ENCODE measurements around the gene NSUN2. TPM values are rescaled to one million over a fixed set of nuclear protein-coding genes. Genes with fewer than 3 reads are reported as not detected.

The NSUN2 gene
- total and polyA plus RNA-seq, 2 of the 4 experiments (the other 2 are of a cell fraction): 51.1 to 61.1 TPM

- Histone ChIP-seq H4K8ac (ENCODE audit: low read depth in 2 of 2, low read length in 2 of 2) (no peak overlapping the region), H3K18ac (ENCODE audit: low read depth, low read length) (no peak overlapping the region), H2AFZ (replicated peaks; ENCODE audit: low read length, poor library complexity) (no peak overlapping the region), H2AK9ac (replicated peaks; ENCODE audit: low read depth, low read length, poor library complexity) (no peak overlapping the region), H3K27me3 (ENCODE audit: control insufficient read depth, insufficient read depth, low read length) (no peaks in the 10 kb centered on the region), H4K5ac (ENCODE audit: low read depth, low read length) (no peak overlapping the region), H2BK20ac (ENCODE audit: low read depth, low read length) (no peak overlapping the region), H3K9me1 (ENCODE audit: insufficient read depth, low read length) (peaks cover 16% of the 10 kb centered on the region), H2AK5ac (ENCODE audit: low read depth, low read length) (no peak overlapping the region), H4K91ac (ENCODE audit: insufficient read depth, low read depth, low read length) (no peak overlapping the region), H3K14ac (replicated peaks; ENCODE audit: low read depth, low read length) (no peak overlapping the region), H3K27ac (ENCODE audit: insufficient read depth, low read length) (no peak overlapping the region), H2BK5ac (ENCODE audit: low read depth, low read length, poor library complexity, severe bottlenecking) (no peak overlapping the region), H4K20me1 (ENCODE audit: insufficient read depth, low read length) (peaks cover 31% of the 10 kb centered on the region), H3K4me1 (ENCODE audit: control insufficient read depth, insufficient read depth, low read length) (peaks cover 9% of the 10 kb centered on the region), H2BK120ac (ENCODE audit: low read depth, low read length) (no peak overlapping the region), H3K4ac (ENCODE audit: low read depth, low read length) (no peak overlapping the region), H2BK15ac (ENCODE audit: low read depth, low read length) (no peak overlapping the region), H3K36me3 (ENCODE audit: control insufficient read depth, insufficient read depth, low read length) (no peaks in the 10 kb centered on the region), H3K9ac (ENCODE audit: low read depth, low read length) (no peak overlapping the region), H3K56ac (ENCODE audit: extremely low read depth, insufficient read depth, low read length) (no peak overlapping the region), H3K9me3 (ENCODE audit: control insufficient read depth, insufficient read depth, low read length) (no peaks in the 10 kb centered on the region), H3K4me2 (ENCODE audit: low read depth, low read length) (no peak overlapping the region), H3K23ac (ENCODE audit: low read depth, low read length) (no peak overlapping the region), H3K4me3 (ENCODE audit: insufficient read depth, low read depth, low read length) (no peak overlapping the region), H3K79me1 (ENCODE audit: low read depth in 1 of 2, low read length in 2 of 2) (peaks cover 30 to 63% of the 10 kb centered on the region in 2 experiments)
- ChIA-PET POLR2A (ENCODE audit: unreplicated experiment) (no interaction called here), CTCF (no interaction called here)
- ATAC-seq (ENCODE audit: low read depth) (no peak), DNase-seq (no peak)
- no peak for TF ChIP-seq FOS (IDR thresholded peaks at IDR 0.05; ENCODE audit: low read depth, low read length)
- no peak for TF ChIP-seq CHD1 (IDR thresholded peaks at IDR 0.05; ENCODE audit: low read depth, low read length)
- no peak for TF ChIP-seq MXI1 (IDR thresholded peaks at IDR 0.05; ENCODE audit: borderline replicate concordance, low read depth, low read length)
- TF ChIP-seq SMC3 (IDR thresholded peaks at IDR 0.05; ENCODE audit: low read depth, low read length): no peak
- no peak for TF ChIP-seq USF2 (IDR thresholded peaks at IDR 0.05; ENCODE audit: low read depth, low read length)
- TF ChIP-seq, protein P1, sequence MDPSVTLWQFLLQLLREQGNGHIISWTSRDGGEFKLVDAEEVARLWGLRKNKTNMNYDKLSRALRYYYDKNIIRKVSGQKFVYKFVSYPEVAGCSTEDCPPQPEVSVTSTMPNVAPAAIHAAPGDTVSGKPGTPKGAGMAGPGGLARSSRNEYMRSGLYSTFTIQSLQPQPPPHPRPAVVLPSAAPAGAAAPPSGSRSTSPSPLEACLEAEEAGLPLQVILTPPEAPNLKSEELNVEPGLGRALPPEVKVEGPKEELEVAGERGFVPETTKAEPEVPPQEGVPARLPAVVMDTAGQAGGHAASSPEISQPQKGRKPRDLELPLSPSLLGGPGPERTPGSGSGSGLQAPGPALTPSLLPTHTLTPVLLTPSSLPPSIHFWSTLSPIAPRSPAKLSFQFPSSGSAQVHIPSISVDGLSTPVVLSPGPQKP (IDR thresholded peaks at IDR 0.05; ENCODE audit: borderline replicate concordance, low read depth, low read length): no peak
- TF ChIP-seq CEBPB (IDR thresholded peaks at IDR 0.05; ENCODE audit: low read depth, low read length): no peak
- TF ChIP-seq POLR2A (IDR thresholded peaks at IDR 0.05; ENCODE audit: low read depth, low read length): no peak
- TF ChIP-seq RCOR1 (IDR thresholded peaks at IDR 0.05; ENCODE audit: insufficient replicate concordance, low read length): no peak
- TF ChIP-seq MAFK (IDR thresholded peaks at IDR 0.05; ENCODE audit: low read depth, low read length): no peak
- TF ChIP-seq, protein P2, sequence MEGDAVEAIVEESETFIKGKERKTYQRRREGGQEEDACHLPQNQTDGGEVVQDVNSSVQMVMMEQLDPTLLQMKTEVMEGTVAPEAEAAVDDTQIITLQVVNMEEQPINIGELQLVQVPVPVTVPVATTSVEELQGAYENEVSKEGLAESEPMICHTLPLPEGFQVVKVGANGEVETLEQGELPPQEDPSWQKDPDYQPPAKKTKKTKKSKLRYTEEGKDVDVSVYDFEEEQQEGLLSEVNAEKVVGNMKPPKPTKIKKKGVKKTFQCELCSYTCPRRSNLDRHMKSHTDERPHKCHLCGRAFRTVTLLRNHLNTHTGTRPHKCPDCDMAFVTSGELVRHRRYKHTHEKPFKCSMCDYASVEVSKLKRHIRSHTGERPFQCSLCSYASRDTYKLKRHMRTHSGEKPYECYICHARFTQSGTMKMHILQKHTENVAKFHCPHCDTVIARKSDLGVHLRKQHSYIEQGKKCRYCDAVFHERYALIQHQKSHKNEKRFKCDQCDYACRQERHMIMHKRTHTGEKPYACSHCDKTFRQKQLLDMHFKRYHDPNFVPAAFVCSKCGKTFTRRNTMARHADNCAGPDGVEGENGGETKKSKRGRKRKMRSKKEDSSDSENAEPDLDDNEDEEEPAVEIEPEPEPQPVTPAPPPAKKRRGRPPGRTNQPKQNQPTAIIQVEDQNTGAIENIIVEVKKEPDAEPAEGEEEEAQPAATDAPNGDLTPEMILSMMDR (conservative IDR thresholded peaks at IDR 0.05; ENCODE audit: low read depth, low read length): no peak
- TF ChIP-seq RAD21 (IDR thresholded peaks at IDR 0.05; ENCODE audit: low read length): no peak
- TF ChIP-seq BHLHE40 (IDR thresholded peaks at IDR 0.05; ENCODE audit: low read depth, low read length): no peak
- TF ChIP-seq MAZ (IDR thresholded peaks at IDR 0.05; ENCODE audit: borderline replicate concordance, low read depth, low read length): no peak
- no peak for TF ChIP-seq NFE2L2 (IDR thresholded peaks at IDR 0.05; ENCODE audit: low read depth, low read length)
- no peak for TF ChIP-seq RFX5 (IDR thresholded peaks at IDR 0.05; ENCODE audit: low read depth, low read length)
- no TSS peak for BruUV-seq (replicated peaks)
- in situ Hi-C loops (cut with MboI; ENCODE audit: low sequenced_read_pairs) (no loop called here), dilution Hi-C loops (cut with HindIII; ENCODE audit: low sequenced_read_pairs, unreplicated experiment) (no loop called here), intact Hi-C loops (cut with micrococcal nuclease) (no loop called here)
- WGBS, 2 experiments (ENCODE audit: extremely low coverage in 2 of 2, insufficient read length in 1 of 2): no CpG with 5 or more reads among the region's 4 CpGs
Observed at GRCh38 chr5:6638236-6638635, 5.4 kb upstream of the NSUN2 start.
